HG03175 (cell line): ENCODE measurements around the gene RFPL2.
"Not testable (repeated sequence)": the region's sequence is repeated elsewhere in the genome, so short reads cannot be mapped to it uniquely, and the experiment has no call there.

ENCODE experiments used
- ATAC-seq: cut with Tn5 transposase; IDR thresholded peaks from one replicate; pipeline ENCODE4 v1.9.1; 2021; ENCODE audit warnings: mild to moderate bottlenecking, moderate library complexity; ENCODE audit not compliant: unreplicated experiment

RFPL2 gene

DNA sequence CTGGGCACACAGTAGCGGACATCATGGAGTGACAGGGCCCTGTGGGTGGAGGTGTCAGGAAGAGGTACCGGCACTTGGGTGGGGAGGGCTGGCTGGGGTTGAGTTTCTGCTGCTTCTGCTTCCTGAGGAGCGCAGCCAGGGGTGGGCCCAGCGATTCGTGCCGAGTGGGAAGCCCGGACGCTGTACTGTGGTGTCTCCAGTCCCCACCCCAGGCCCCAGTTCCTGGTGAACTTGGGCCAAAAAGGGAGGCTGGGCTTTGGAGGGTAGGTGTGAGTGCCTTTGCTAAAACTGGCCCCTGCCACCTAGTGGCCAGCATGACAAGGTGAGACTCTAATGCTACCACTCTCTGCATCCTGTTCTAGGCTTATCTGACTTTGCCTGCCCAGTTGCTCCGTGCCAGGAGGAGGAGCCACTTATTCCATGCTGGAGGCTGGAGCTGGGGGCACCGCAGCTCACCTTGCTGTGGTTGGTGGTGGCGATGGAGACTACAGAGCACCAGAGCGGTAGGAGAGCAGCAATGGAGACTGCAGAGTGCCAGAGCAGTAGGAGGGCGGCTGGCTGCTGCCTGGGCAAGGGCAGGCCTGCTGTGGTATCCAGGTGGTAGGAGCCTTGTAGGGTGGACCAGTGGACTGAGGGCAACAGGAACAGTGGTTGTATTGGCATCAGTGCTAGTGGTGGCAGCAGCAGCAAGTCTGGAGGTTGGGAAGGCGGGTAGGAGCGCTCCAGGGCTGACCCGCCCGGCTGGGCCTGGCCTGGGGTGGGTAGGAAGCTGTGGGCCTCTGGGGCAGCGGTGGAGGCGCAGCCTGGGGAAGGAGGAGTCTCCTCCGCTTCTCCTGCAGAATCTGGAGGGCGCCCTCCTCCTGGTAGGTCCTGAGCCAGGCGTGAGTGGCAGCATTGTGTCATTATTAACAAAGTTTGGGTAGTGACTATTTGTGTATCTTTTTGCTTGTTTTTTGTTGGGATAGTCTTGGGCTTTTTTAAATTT, 2.2 kb upstream of the RFPL2 start:
- no peak for ATAC-seq

DNA sequence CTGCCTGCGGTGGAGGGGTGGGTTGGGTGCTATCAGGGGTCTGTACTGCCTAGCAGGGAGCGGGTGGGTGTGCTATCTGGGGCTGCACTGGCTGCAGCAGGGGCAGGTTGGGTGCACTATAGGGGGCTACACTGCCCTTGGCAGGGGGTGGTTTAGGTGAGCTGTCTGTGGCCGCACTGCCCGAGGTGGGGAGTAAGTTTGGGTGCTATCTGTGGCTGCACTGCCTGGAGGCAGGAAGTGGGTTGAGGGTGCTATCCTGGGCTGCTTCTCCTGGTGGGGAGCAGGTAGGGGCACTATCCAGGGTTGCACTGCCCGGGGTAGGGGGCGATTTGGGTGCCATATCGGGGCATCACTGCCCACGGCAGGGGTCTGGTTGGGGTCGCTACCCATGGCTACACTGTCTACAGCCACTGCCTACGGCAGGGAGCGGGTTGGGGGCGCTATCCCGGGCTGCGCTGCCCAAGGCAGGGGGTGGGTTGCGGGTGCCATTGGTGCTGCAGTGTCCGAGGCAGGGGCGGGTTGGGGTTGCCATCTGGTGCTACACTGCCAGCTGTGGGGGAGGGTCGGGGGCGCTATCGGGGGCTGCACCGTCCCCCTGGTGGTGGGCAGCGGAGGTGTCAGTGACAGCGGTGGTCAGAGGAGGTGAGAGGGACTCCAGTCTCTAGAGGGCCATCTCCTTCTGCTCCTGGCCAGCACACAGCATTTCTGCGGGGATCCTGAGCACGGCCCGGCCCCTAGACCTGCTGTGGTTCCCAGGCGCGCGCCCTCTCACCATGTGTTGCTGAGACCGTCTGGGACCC, 1.3 kb upstream of the RFPL2 start:
- no peak for ATAC-seq

DNA sequence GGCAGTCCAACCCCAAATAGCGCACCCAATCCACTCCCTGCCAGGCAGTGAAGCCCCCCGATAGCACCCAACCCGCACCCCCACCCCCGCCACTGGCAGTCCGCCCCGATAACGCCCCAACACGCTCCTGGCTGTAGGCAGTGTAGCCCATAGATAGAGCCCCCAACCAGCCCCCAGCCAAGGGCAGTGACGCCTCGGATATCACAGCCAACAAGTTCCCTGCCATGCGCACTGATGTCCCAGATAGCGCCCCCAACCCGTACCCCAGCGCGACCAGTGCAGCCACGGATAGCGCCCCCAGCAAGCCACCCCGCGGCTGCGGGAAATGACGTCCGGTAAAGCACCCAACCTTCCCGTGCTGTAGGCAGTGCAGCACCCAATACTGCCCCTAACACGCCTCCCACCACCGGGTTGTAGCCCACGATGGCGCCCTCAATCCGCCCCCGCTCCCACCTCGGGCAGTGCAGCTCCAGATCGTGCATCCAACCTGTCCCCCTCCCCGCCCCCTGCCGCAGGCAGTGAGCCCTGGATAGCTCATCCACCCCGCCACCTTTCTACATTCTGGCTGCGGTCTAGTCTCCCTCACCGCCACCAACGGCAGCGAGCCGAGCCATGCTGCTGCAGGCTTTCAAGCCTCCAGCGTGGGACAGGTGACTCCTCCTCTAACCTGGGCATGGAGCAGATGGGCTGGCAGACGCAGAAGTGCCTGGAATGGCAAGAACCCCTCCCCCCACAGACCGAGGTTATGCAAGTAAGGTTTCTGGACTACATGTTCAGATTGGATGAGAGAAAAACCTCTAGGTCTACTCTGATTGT, 625 bp downstream of the RFPL2 start:
- no peak for ATAC-seq

DNA sequence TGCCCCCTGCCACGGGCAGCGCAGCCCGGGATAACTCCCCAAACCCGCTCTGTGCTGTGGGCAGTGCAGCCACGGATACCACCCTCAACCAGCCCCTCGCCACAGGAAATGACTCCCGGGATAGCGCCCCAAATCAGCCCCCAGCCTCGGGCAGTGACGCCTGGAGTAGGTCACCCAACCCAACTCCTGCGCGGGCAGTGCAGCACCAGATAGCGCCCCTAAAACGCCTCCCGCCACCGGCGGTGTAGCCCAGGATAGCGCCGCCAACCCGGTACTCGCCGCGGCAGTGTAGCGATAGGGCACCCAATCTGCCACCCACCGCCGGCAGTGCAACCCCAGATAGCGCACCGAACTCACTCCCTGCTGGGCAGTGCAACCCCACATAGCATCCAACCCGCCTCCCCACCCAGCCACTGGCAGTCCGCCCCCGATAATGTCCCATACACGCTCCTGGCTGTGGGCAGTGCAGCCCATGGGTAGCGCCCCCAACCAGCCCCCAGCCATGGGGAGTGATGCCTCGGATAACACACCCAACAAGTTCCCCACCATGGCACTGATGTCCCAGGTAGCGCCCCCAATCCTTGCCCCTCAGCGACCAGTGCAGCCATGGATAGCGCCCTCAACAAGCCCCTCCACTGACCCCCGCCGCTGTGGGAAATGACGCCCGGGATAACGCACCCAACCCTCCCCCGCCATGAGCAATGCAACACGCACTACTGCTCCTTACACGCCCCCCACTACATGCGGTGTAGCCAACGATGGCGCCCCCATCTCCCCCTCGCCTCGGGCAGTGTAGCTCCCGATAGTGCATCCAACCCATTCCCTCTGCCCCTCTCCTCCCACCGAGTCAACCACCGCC, 1.5 kb downstream of the RFPL2 start:
- no peak for ATAC-seq

DNA sequence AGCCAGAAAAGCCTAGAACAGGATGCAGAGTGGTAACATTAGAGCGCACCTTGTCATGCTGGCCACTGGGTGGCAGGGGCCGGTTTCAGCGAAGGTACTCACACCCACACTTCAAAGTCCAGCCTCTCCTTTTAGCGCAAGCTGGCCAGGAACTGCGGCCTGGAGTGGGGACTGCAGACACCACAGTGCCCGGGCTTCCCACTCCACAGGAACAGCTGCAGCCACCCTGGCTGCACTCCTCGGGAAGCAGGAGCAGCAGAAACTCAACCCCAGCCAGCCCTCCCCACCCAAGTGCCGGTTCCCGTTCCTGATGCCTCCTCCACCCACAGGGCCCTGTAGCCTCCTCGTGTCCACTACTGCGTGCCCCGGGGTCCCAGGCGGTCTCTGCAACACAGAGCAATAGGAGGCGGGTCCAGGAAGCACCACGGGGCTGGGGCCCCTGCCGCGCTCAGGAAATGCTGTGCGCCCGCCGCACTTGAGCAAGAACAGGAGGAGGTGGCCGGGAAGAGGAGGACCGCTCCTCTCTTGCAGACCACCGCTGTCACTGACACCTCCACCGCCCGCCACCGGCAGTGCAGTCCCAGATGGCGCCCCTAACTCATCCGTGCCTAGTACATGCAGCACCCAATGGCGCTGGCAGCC, 2.2 kb downstream of the RFPL2 start:
- no peak for ATAC-seq

DNA sequence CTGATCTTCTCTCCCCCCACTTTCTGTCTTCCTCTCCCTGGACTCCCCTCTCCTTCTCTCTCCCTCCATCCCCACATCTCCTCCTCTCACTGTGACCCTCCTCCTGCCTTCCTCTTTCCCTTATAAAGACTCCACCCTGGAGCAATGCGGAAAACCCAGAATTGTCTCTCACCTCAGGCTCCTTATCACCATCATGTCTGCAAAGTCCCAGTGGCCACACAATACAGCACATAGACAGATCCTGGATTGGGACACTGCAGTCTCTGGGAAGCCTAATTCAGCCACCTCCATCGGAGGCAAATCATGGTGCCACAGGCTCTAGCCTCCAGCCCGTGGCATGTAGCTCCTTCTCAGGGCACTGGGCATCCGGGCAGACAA, 2.7 kb downstream of the RFPL2 start:
- ATAC-seq = no peak

DNA sequence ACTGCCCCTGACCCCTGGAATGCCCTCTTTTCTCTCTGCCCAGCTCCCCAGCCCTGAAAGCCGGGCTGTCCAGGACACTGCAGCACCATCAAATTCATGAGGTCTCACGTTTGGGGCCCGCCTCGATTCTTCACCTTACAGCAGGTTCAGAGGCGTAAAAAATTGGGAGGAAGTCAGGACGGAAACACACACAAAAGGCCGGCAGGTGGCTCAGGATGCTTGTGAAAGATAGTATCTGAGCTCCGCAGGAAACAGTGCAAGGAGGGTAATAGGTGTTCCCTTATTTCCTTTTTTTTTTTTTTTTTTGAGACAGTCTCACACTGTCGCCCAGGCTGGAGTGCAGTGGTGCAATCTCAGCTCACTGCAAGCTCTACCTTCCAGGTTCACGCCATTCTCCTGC, 4.1 kb downstream of the RFPL2 start:
- ATAC-seq = no peak

DNA sequence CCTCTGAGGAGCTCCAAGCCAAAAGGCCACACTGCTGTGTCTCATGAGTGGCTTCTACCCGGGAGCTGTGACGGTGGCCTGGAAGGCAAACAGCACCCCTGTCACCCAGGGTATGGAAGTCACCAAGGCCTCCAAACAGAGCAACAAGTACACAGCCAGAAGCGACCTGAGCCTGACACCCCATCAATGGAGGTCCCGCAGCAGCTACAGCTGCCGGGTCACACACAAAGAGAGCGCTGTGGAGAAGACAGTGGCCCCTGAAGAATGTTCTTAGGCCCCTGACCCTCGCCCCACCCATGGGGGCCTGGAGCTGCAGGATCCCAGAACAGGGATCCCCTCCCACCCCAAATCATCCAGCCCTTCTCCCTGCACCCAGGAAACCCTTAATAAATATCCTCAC, 4.9 kb downstream of the RFPL2 start:
- ATAC-seq = no peak

DNA sequence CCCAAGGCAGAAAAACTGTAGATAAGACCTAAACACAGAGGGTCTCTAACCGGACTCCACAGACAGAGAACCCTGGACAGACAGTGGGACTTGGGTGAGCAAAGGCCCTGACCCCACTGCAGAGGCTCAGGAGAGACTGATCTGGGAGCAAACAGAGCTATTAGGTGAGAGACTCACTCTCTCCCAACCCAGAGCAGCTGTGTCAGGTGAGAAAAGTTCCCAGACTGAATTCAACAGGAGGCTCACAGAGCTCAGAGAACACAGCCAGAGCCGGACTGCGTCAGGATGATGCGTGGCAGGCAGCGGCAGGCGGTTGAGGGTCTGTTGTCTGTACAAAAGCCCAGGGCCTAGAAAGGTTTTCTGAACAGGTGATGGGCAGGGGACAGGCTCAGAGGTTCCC, 5.5 kb downstream of the RFPL2 start:
- ATAC-seq = no peak

DNA sequence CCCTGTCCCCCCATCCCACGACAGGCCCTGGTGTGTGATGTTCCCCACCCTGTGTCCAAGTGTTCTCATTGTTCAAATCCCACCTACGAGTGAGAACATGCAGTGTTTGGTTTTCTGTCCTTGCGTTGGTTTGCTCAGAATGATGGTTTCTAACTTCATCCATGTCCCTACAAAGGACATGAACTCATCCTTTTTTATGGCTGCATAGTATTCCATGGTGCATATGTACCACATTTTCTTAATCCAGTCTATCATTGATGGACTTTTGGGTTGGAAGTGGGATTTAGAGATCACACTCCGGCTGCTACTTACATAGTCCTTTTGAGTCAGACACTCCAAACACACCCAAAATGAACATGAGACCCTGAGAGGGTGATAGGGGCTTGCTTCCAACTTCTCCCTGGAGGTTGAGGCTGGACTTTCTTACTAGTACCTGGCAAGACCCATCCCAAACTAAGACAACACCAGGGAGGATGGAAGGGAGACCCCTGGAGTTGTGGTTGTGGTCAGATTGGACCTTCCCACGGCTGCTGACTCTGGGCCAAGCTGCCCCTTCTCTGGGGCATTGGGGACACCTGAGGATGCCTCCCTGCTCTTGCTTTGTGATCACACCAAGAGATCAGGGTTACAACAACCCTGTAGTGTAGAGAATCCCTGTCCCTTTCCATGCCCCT, 7.2 kb downstream of the RFPL2 start:
- not testable (repeated sequence) for ATAC-seq

DNA sequence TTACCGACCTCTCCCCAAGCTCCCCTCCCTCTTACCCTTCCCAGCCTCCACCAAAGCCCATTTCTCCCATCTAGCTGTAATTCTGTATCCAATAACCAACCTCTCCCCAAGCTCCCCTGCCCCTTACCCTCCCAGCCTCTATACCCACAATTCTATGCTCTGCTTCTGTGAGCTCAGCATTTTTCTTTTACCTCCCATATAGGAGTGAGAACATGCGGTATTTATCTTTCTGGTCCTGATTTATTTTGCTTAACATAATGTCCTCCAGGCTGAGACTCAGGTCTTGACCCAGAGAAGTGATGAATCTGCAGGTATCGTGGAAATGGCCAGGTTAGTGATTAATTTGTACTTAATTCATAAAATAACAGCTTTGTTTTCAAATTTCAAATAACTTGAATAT, 9.0 kb downstream of the RFPL2 start:
- ATAC-seq = not testable (repeated sequence)

DNA sequence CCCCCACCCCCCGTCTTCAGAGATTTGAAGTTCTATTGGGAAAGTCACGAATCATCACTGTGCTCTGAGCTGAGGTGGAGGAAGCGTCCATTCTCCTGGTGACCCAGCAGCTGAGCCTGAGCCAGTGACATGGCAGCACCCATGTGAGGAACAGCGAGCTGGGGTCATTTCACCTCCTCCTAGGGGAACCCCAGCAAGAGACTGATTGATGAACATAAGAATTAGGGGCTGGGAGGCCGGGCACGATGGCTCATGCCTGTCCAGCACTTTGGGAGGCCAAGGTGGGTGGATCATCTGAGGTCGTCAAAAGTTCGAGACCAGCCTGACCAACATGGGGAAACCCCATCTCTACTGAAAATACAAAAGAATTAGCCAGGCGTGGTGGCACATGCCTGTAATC, 11.5 kb downstream of the RFPL2 start:
- not testable (repeated sequence) for ATAC-seq

DNA sequence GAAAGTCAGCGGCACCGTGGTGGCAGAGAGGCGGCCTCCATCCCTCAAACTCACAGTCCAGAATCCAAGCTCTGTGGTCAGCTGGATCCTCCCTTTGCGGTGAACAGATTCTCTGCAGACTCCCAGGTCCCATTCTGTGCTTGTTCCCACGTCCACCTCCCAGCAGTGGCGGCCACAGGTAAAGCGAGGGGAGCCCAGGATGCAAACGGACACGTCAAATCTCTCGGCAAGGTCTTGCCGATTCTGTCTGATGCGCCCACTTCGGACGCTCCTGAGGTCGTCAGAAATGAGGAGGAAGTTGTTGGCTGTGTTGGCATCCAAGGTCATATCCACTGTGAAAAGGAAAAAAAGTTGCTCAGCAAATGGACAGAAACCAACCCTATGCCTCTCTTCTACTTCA, 13.9 kb downstream of the RFPL2 start:
- ATAC-seq = not testable (repeated sequence)

DNA sequence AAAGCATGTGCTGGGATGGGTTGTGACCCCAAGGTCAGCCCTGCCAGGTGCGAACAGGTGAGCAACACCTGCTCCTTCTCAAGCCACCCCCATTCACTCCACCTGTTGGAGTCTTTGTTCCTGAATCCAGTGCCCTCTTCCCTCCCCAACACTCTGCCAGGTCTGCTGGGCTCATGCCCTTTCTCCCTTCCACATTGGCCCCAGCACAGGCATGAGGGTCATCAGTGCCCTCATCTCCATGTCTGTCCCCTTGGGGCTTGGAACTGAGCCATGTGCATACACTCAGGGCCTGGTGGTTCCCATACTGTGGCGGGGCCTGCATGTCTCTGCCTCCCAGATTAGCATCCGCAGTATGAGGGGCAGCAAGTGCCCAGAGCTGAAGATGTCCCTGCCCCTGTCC, 19.1 kb downstream of the RFPL2 start:
- no peak for ATAC-seq

DNA sequence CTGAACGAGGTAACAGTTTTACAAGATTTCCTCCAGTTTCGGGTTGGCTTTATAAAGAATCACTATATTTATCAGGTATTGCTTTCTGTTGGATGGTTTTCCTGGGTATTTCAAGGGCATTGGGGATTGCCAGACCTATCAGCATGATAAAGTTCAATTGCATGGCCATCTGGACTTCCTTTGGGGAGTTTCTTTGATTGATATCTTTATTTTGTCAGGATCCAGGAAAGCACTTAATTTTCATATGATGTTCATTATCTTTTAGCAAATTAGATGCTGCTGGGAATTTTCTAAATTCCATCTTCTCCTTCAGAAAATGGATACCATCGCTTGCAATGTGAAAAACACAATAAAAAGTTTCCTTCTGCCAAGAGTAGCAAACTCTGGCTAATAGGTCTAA, 21.2 kb downstream of the RFPL2 start:
- no peak for ATAC-seq

DNA sequence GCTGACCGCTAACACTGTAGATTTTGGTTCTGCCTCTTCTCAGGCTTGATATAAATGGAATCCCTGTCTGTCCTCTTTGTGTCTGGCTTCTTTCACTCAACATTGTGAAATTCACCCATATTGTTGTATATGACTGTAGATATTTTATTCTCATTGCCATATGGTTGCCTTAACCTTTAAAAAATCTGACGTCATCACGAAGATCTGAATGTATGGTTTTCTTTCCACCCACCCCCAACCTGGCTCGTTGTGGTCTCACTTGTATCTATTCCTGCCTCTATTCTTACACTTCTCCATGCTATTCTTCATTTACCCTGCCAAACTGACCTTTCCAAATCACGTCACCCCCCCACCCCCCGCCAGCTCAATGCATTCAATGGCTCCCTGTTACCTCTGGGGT, 23.8 kb downstream of the RFPL2 start:
- ATAC-seq = no peak

DNA sequence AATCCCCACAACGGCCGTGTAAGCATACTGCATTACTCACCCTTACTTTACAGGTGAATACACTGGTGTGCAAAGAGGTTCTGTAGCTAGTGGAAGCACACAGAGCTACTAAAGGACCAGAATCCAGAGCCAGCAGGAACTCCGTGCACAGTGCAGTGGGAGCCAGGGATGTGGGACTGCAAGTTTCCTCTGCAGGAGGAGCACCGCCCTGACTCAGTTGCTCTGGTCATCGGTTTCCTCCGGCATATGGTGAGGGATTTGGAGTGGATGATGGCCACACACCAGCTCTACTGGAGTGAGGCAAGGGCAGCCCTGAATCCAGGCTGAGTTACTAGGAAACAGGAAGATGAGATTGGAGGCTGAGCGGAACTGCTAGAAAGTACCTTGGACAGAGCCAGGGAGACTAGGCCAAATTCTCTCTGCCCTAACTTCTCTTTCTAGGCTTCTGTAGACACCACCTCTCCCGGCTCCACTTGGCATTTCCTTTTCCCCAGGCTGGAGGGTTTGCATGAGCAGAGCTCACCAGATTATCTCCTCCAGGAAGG, 27.6 kb downstream of the RFPL2 start:
- ATAC-seq = no peak

DNA sequence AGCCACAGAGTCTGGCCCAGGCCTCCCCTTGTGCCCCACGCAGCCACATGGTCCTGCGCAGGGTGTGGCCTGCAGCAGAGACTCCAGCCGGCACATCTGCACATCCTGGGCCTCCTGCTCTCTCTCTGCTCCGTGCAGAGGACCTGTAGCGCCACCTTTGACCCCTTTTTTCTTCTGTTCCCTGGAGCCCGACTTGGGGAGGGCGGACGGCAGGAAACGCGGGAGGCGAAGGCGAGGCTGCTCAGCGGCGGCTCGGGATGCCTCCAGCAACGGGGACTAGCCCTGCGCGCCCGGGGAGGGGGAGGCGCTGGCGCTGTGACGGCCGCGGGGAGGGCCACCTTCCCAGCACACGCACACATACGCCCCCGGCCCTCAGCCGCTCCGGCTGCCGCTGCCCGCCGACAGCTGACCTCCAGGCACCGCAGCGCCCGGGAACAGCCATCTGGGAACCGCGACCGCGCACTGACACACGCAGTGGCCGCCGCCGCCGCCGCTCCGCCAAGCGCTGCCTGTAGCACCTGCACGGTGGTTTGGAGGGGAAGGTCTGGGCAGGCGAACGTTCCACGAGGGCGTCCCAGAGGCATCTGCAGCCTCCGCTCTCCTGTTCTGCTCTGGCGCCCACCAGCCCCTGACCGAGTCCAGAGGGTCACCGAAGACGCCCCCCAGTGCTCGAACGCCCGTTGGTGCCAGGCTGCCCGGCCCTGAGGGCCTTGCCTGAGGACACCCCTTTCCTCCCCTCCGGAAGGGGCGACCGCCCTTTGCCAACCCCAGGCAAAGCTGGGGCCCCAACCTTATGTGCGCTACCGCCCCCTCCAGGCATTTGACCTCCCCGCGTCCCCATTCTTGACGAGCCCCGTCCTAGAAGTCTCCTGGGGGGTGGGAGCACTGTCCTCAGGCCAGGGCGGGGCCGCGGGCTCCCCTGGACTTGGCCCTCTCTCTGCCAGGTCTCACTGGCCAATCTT, 28.9 kb downstream of the RFPL2 start:
- ATAC-seq = no peak
